Activated naive CD8-positive, alpha-beta T cell treated with anti-CD3 and anti-CD28 coated beads for 36 hours (primary cell): ENCODE data around the gene KRT78. TPM values are rescaled to one million over a fixed set of nuclear protein-coding genes. Genes with fewer than 3 reads are reported as not detected.

Source experiments
- DNase-seq: peaks from one replicate; pipeline ENCODE4 v3.0.0; 2021
- H3K27ac Mint-ChIP-seq: one replicate; pipeline ENCODE4 v1.8.0; 2022; ENCODE audit warnings: mild to moderate bottlenecking, moderate library complexity, mixed read lengths
- H3K27me3 Mint-ChIP-seq: one replicate; pipeline ENCODE4 v1.8.0; 2022; ENCODE audit warnings: mild to moderate bottlenecking, mixed read lengths
- H3K36me3 Mint-ChIP-seq: one replicate; pipeline ENCODE4 v1.8.0; 2021; ENCODE audit warnings: mild to moderate bottlenecking, mixed read lengths
- H3K4me1 Mint-ChIP-seq: one replicate; pipeline ENCODE4 v1.8.0; 2021; ENCODE audit warnings: mixed read lengths
- H3K4me3 Mint-ChIP-seq: one replicate; pipeline ENCODE4 v1.8.0; 2022; ENCODE audit warnings: mild to moderate bottlenecking, moderate library complexity, mixed read lengths
- H3K9me3 Mint-ChIP-seq: one replicate; pipeline ENCODE4 v1.8.0; 2022; ENCODE audit warnings: mixed read lengths
- total RNA-seq, 2 experiments: library from RNA; stranded (reverse); gene quantifications; one replicate each; pipeline ENCODE4 v1.2.3, GENCODE V29; 2021

Gene KRT78
- total RNA-seq, 2 experiments from 2014 or later, result not detected

GRCh38 chr12:52836491-52837412 is 12.0 kb downstream of the KRT78 start:
- H3K27me3 Mint-ChIP-seq, result no peaks in the 10 kb centered on the region
- H3K4me1 Mint-ChIP-seq, result peaks cover 39% of the 10 kb centered on the region
- DNase-seq, result no peak
- no peaks in the 10 kb centered on the region for H3K9me3 Mint-ChIP-seq
- H3K27ac Mint-ChIP-seq, result peak overlapping the region; percentile 89
- H3K36me3 Mint-ChIP-seq, result no peaks in the 10 kb centered on the region
- peak overlapping the region; percentile 51 for H3K4me3 Mint-ChIP-seq

GRCh38 chr12:52836042-52836466 is 12.7 kb downstream of the KRT78 start:
- Mint-ChIP-seq H3K4me1 (peaks cover 39% of the 10 kb centered on the region), H3K9me3 (no peaks in the 10 kb centered on the region), H3K4me3 (peak overlapping the region; percentile 51), H3K36me3 (no peaks in the 10 kb centered on the region), H3K27ac (peak overlapping the region; percentile 89), H3K27me3 (no peaks in the 10 kb centered on the region)
- peak; percentile 82 for DNase-seq

- Mint-ChIP-seq H3K27me3 (no peaks in the 10 kb centered on the region), H3K4me1 (peaks cover 40% of the 10 kb centered on the region), H3K36me3 (no peaks in the 10 kb centered on the region), H3K9me3 (no peaks in the 10 kb centered on the region), H3K4me3 (peak overlapping the region; percentile 5), H3K27ac (peak overlapping the region; percentile 89)
- DNase-seq, result peak; percentile 26
These were observed 13.3 kb downstream of the KRT78 start for GRCh38 chr12:52835271-52836041.

- Mint-ChIP-seq H3K9me3 (no peaks in the 10 kb centered on the region), H3K4me3 (no peak overlapping the region), H3K27ac (peak overlapping the region; percentile 39), H3K4me1 (peaks cover 40% of the 10 kb centered on the region), H3K36me3 (no peaks in the 10 kb centered on the region), H3K27me3 (no peaks in the 10 kb centered on the region)
- no peak for DNase-seq
These were observed 14.1 kb downstream of the KRT78 start for GRCh38 chr12:52834727-52835001.

GRCh38 chr12:52833922-52834726 is 14.7 kb downstream of the KRT78 start, which contains the start of gene KRT79:
KRT79 (minus strand) TSS chr12:52834311; CDS start chr12:52834260, 51 bp downstream.
- Mint-ChIP-seq H3K27me3 (no peaks in the 10 kb centered on the region), H3K36me3 (no peaks in the 10 kb centered on the region), H3K27ac (peak within 1 kb of the TSS; percentile 89), H3K9me3 (no peaks in the 10 kb centered on the region), H3K4me1 (peaks cover 41% of the 10 kb centered on the region), H3K4me3 (no peak within 1 kb of the TSS)
- no peak for DNase-seq

- no peaks in the 10 kb centered on the region for H3K36me3 Mint-ChIP-seq
- H3K4me1 Mint-ChIP-seq, result peaks cover 47% of the 10 kb centered on the region
- H3K27ac Mint-ChIP-seq, result no peak overlapping the region
These were observed 15.5 kb downstream of the KRT78 start for GRCh38 chr12:52832985-52833905.

DNA sequence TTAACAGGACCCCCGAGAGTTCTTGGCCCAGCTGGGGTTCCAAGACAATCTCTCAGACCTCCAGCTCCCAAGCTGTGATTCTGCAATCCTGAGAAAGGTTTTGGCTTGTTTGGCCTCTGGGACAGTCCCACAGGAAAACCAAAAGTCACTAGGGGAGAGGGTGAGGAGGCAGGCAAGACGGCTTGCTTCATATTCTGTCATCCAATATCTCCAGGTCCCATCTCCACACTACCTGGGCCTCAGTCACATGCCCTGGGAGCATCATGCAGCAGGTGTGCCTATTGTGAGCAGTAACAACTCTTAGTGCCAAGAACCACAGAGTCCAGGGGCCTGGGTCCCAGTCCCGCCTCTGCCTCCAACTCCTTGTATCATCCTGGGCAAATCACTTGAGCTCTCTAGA is 16.3 kb downstream of the KRT78 start:
- no peak overlapping the region for H3K27ac Mint-ChIP-seq
- no peaks in the 10 kb centered on the region for H3K27me3 Mint-ChIP-seq

More at GRCh38 chr12:52832985-52833905, 15.5 kb downstream of the KRT78 start:
- no peak overlapping the region for H3K4me3 Mint-ChIP-seq
- H3K9me3 Mint-ChIP-seq, result no peaks in the 10 kb centered on the region
- no peak for DNase-seq
- H3K27me3 Mint-ChIP-seq, result no peaks in the 10 kb centered on the region

GRCh38 chr12:52831251-52831650 is 17.5 kb downstream of the KRT78 start:
- Mint-ChIP-seq H3K9me3 (no peaks in the 10 kb centered on the region), H3K36me3 (no peaks in the 10 kb centered on the region), H3K27ac (no peak overlapping the region), H3K4me3 (no peak overlapping the region), H3K4me1 (peaks cover 28% of the 10 kb centered on the region), H3K27me3 (no peaks in the 10 kb centered on the region)
- DNase-seq, result no peak

More for the DNA sequence above, 16.3 kb downstream of the KRT78 start:
- H3K36me3 Mint-ChIP-seq, result no peaks in the 10 kb centered on the region
- no peak overlapping the region for H3K4me3 Mint-ChIP-seq
- peaks cover 40% of the 10 kb centered on the region for H3K4me1 Mint-ChIP-seq
- no peak for DNase-seq
- no peaks in the 10 kb centered on the region for H3K9me3 Mint-ChIP-seq

- Mint-ChIP-seq H3K9me3 (no peaks in the 10 kb centered on the region), H3K4me3 (no peak overlapping the region), H3K27me3 (no peaks in the 10 kb centered on the region), H3K4me1 (peaks cover 17% of the 10 kb centered on the region), H3K36me3 (no peaks in the 10 kb centered on the region), H3K27ac (no peak overlapping the region)
- no peak for DNase-seq
These were observed 18.6 kb downstream of the KRT78 start for GRCh38 chr12:52829986-52830770.

DNA sequence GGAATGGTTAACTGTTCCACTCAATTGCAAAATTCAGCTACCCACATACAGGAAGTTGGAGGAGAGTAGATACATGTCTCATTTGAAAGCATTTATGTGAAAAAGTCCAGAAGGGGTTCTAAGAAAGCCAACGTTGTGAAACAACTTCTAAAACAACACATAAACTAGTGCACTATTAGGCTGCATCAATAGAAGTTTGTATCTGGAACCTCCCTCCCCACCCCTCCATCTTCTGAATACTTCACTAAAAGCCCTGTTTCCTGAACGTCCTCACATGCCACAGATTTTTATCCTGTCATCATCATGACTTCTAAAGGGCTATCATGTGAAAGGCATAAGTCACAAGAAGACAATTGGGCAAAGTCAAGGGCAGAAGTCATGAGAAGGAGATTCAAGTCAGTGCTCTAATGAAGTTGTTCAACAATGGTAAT is 20.2 kb downstream of the KRT78 start:
- Mint-ChIP-seq H3K4me1 (peaks cover 11% of the 10 kb centered on the region), H3K27ac (peak overlapping the region; percentile 37), H3K27me3 (no peaks in the 10 kb centered on the region), H3K4me3 (no peak overlapping the region), H3K36me3 (no peaks in the 10 kb centered on the region), H3K9me3 (no peaks in the 10 kb centered on the region)
- no peak for DNase-seq

- peaks cover 11% of the 10 kb centered on the region for H3K4me1 Mint-ChIP-seq
- H3K4me3 Mint-ChIP-seq, result no peak overlapping the region
- no peaks in the 10 kb centered on the region for H3K9me3 Mint-ChIP-seq
- H3K27me3 Mint-ChIP-seq, result no peaks in the 10 kb centered on the region
- H3K36me3 Mint-ChIP-seq, result no peaks in the 10 kb centered on the region
- no peak for DNase-seq
- H3K27ac Mint-ChIP-seq, result peak overlapping the region; percentile 37
These were observed 20.6 kb downstream of the KRT78 start for GRCh38 chr12:52828156-52828555.

- Mint-ChIP-seq H3K27me3 (no peaks in the 10 kb centered on the region), H3K36me3 (no peaks in the 10 kb centered on the region), H3K9me3 (no peaks in the 10 kb centered on the region), H3K27ac (no peak overlapping the region), H3K4me3 (no peak overlapping the region), H3K4me1 (peaks cover 11% of the 10 kb centered on the region)
- DNase-seq, result no peak
These were observed 21.2 kb downstream of the KRT78 start for GRCh38 chr12:52827499-52828090.
